K562 (cell line): ENCODE measurements around the gene METTL22. TPM values are rescaled to one million over a fixed set of nuclear protein-coding genes. Genes with fewer than 3 reads are reported as not detected.
A peak's percentile ranks its signal among the peaks of the same experiment; 100 is the strongest.

Experiments used
- ATAC-seq: fragments of 200-7000 bp; cut with Tn5 transposase; 3 replicates; pipeline ENCODE4 v1.9.1; 2020; ENCODE audit warnings: moderate library complexity
- BruUV-seq: library from RNA; stranded (reverse); fragments of 400-500 nt; replicated peaks from 2 replicates; lab custom pipeline; 2021; lab: Mats Ljungman, UMichigan
- CTCF ChIA-PET: fragments of 300-600 bp; formaldehyde crosslinking; extraction: SDS; loops from one replicate; lab custom pipeline; 2021; ENCODE audit warnings: low intra/inter-chr PET ratio; lab: Yijun Ruan, JAX
- POLR2A ChIA-PET: fragments of 300-600, 350-650 bp; sonication (Branson Sonifier 250); formaldehyde crosslinking; extraction: SDS; loops from one replicate; lab custom pipeline; 2021; ENCODE audit warnings: antibody characterized with exemption, inconsistent platforms; lab: Yijun Ruan, JAX
- DNase-seq, 4 experiments: peaks; one replicate each; pipeline versions ENCODE4 v3.0.0 to v3.0.0-alpha.2; 2011 to 2018; ENCODE audit warnings: low spot score in 3 of 4, mixed read lengths in 3 of 4; ENCODE audit errors: extremely low read depth in 1 of 4
- FAIRE-seq: peaks from 2 replicates; lab custom pipeline; 2011; peaks lifted over from hg19 to GRCh38; lab: Jason Lieb, UNC
- H2AFZ ChIP-seq: 2 replicates; pipeline ENCODE4 v1.6.0; 2011; ENCODE audit warnings: low read depth, low read length, control low read depth, inconsistent platforms
- H3K27ac ChIP-seq: fragments of 200-600 bp; 3 replicates; pipeline ENCODE4 v1.8.0; 2011; ENCODE audit warnings: low read depth, mild to moderate bottlenecking, control low read depth, inconsistent platforms, low read length, moderate library complexity, mixed read lengths; ENCODE audit errors: extremely low read depth
- H3K27me3 ChIP-seq, 2 experiments: fragments of 300-600 bp in 1 of 2; 2 replicates in 1 of 2; 3 replicates in 1 of 2; pipeline versions ENCODE4 v1.6.0 to v1.8.0; 2011; ENCODE audit warnings: inconsistent platforms in 2 of 2, low read length in 2 of 2, mild to moderate bottlenecking in 1 of 2, mixed read lengths in 1 of 2, moderate library complexity in 1 of 2; ENCODE audit not compliant: control insufficient read depth in 2 of 2, insufficient read depth in 2 of 2
- H3K36me3 ChIP-seq: fragments of 300-600 bp; 3 replicates; pipeline ENCODE4 v1.8.0; 2011; ENCODE audit warnings: mild to moderate bottlenecking, low read length, inconsistent platforms; ENCODE audit not compliant: control insufficient read depth, insufficient read depth
- H3K4me1 ChIP-seq, 2 experiments: fragments of 200-600 bp in 1 of 2; replicated peaks in 1 of 2; 2 replicates in 1 of 2; 3 replicates in 1 of 2; pipeline versions ENCODE4 v1.5.1 to v1.8.0; 2011; ENCODE audit warnings: inconsistent platforms in 2 of 2, low read length in 2 of 2, mild to moderate bottlenecking in 1 of 2, mixed read lengths in 1 of 2, moderate library complexity in 1 of 2; ENCODE audit not compliant: control insufficient read depth in 2 of 2, insufficient read depth in 2 of 2
- H3K4me2 ChIP-seq: 2 replicates; pipeline ENCODE4 v1.6.1; 2011; ENCODE audit warnings: low read length, control low read depth, inconsistent platforms, mixed read lengths; ENCODE audit not compliant: insufficient read depth
- H3K4me3 ChIP-seq: fragments of 200-600 bp; sonication (generic), shearing (Covaris generic); 2 replicates; pipeline ENCODE4 v1.5.1; 2016; ENCODE audit warnings: control low read depth, inconsistent platforms
- H3K79me2 ChIP-seq: fragments of 200-600 bp; 3 replicates; pipeline ENCODE4 v1.8.0; 2011; ENCODE audit warnings: low read length, inconsistent platforms; ENCODE audit not compliant: control insufficient read depth, insufficient read depth
- H3K9ac ChIP-seq, 2 experiments: 2 replicates each; pipeline versions ENCODE4 v1.6.0 to v1.6.1; 2011; ENCODE audit warnings: low read depth in 2 of 2, low read length in 2 of 2, control low read depth in 1 of 2, inconsistent platforms in 1 of 2, mild to moderate bottlenecking in 1 of 2, mixed read lengths in 1 of 2; ENCODE audit not compliant: insufficient read depth in 1 of 2
- H3K9me1 ChIP-seq: one replicate; pipeline ENCODE4 v1.6.0; 2011; ENCODE audit warnings: inconsistent platforms, mild to moderate bottlenecking, low read length, moderate library complexity; ENCODE audit not compliant: control insufficient read depth, insufficient read depth
- H3K9me3 ChIP-seq: replicated peaks from 2 replicates; pipeline ENCODE4 v1.5.1; 2011; ENCODE audit warnings: low read depth, low read length, inconsistent platforms; ENCODE audit not compliant: control insufficient read depth, insufficient read depth
- H4K20me1 ChIP-seq: replicated peaks from 2 replicates; pipeline ENCODE4 v1.6.1; 2011; ENCODE audit warnings: low read length, inconsistent platforms, mixed read lengths; ENCODE audit not compliant: control insufficient read depth, insufficient read depth
- CBFA2T2 ChIP-seq: fragments of 450-650 bp; conservative IDR thresholded peaks from 2 replicates; pipeline ENCODE4 v1.6.1; 2017; ENCODE audit warnings: mild to moderate bottlenecking
- FOS ChIP-seq: IDR thresholded peaks from 3 replicates; pipeline ENCODE4 v1.6.1; 2011; ENCODE audit not compliant: insufficient read length; ENCODE audit errors: extremely low read depth
- LEF1 ChIP-seq: fragments of 450-650 bp; IDR thresholded peaks from 2 replicates; pipeline ENCODE4 v1.6.1; 2016; ENCODE audit warnings: mild to moderate bottlenecking
- PHB ChIP-seq: fragments of 250-450 bp; sonication (Bioruptor Pico); IDR thresholded peaks from 2 replicates; pipeline ENCODE4 v1.5.0; 2021
- RAD51 ChIP-seq: fragments of 450-650 bp; IDR thresholded peaks from 2 replicates; pipeline ENCODE4 v1.7.1; 2016; ENCODE audit warnings: low read depth, mild to moderate bottlenecking, borderline replicate concordance
- TOE1 ChIP-seq, 2 experiments: fragments of 450-650 bp in 1 of 2; sonication (generic) in 1 of 2; formaldehyde crosslinking in 1 of 2; IDR thresholded peaks; 2 replicates each; pipeline versions ENCODE4 v1.7.1 to v1.8.0; 2016 to 2022; ENCODE audit warnings: borderline replicate concordance in 2 of 2, mild to moderate bottlenecking in 2 of 2, antibody characterized with exemption in 1 of 2, inconsistent platforms in 1 of 2, low read depth in 1 of 2, missing genetic modification reagents in 1 of 2, moderate library complexity in 1 of 2
- ZBED1 ChIP-seq: IDR thresholded peaks from 2 replicates; pipeline ENCODE4 v1.6.1; 2014
- WGBS: fragments of 100-300 bp; shearing (Covaris generic); methylation state at CpG from one replicate; pipeline ENCODE4 v1.1.6; 2016; ENCODE audit warnings: low coverage, mixed read lengths; ENCODE audit not compliant: insufficient coverage; ENCODE audit errors: missing lambda C conversion rate; 5-methylcytosine and 5-hydroxymethylcytosine counted together
- in situ Hi-C: fragments of 300-500 bp; cut with MboI; formaldehyde crosslinking; loops from 4 replicates; pipeline ENCODE4 v1.15.0; 2018; ENCODE audit warnings: inconsistent platforms, mixed read lengths
- intact Hi-C: fragments of 100-400 bp; cut with micrococcal nuclease; formaldehyde crosslinking; loops from 2 replicates; pipeline ENCODE4 v1.14.2; 2022
- polyA plus RNA-seq, 8 experiments: library from polyadenylated mRNA; depleted of rRNA in 4 of 8; stranded (reverse) in 5 of 8; unstranded in 3 of 8; fragments of >200 nt; fragmentation: Nextera tagmentation in 2 of 8; fragmentation: Illumina TruSeq in 1 of 8; extraction: Ambion mirVana in 2 of 8; extraction: Trizol in 1 of 8; gene quantifications; 2 replicates each; pipeline versions ENCODE4 v1.2.1 to v1.2.3, GENCODE V29; 2011 to 2014; ENCODE audit warnings: inconsistent platforms in 1 of 8, missing spikeins in 1 of 8
- total RNA-seq, 7 experiments: library from RNA; depleted of rRNA in 6 of 7; stranded (reverse); fragments of >200 nt in 6 of 7; fragmentation: Illumina TruSeq in 2 of 7; extraction: Trizol in 2 of 7; gene quantifications; 2 replicates each; pipeline versions ENCODE4 v1.2.1 to v1.2.3, GENCODE V29; 2011 to 2021; ENCODE audit warnings: low replicate concordance in 1 of 7
- TF ChIP-seq, protein P1 (sequence below): sonication (generic); formaldehyde crosslinking; IDR thresholded peaks from 2 replicates; pipeline ENCODE4 v1.9.0; 2022; ENCODE audit warnings: mild to moderate bottlenecking, missing genetic modification reagents
- TF ChIP-seq, protein P2 (sequence below), 2 experiments: fragments of 450-650 bp; formaldehyde crosslinking in 1 of 2; IDR thresholded peaks; 2 replicates each; pipeline versions ENCODE4 v1.4.0 to v1.6.1; 2014 to 2020; ENCODE audit warnings: mild to moderate bottlenecking in 2 of 2, borderline replicate concordance in 1 of 2, low read depth in 1 of 2
- TF ChIP-seq, protein P3 (sequence below): fragments of 450-650 bp; IDR thresholded peaks from 2 replicates; pipeline ENCODE4 v1.7.1; 2018; ENCODE audit warnings: mild to moderate bottlenecking, low read depth; ENCODE audit not compliant: partially characterized antibody

Gene METTL22
- total and polyA plus RNA-seq, 9 of the 15 experiments (the other 6 are each of a cell fraction or from before 2014, with no cell fraction given), result 6.9 to 33.2 (median 18.5) TPM

DNA sequence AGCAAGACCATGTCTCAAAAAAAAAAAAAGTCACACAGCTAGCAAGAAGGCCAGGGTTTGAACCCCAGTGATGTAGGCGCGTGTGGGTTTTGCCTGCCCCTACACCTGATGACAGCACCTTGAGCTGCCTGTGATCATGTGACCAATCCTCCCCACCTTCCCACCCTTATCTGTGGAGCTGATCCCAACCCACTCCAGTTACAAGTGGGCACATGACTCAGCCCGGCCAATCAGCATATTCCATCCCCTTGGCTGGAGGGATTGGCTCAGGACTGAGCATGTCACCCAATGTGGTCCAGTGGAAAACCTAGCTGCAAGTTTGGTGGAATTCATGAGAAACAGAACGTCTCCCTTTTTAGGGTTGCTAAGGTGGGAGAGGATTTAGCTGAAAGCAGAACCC is 37.8 kb upstream of the METTL22 start:
- no peaks in the 10 kb centered on the region for H3K9me1 ChIP-seq
- no peaks in the 10 kb centered on the region; a peak in 1 of 5 replicates for H3K4me1 ChIP-seq
- ChIA-PET CTCF (no interaction called here), POLR2A (interaction anchor here (0.6 kb wide), 1 partner anchor 131 kb away, joined by 3 read pairs; no protein-coding TSS in a partner anchor)
- H3K27me3 ChIP-seq, result peaks cover 5 to 15% of the 10 kb centered on the region in 2 experiments; a peak in 4 of 5 replicates
- H3K79me2 ChIP-seq, result no peaks in the 10 kb centered on the region
- no TSS peak for BruUV-seq
- H3K4me3 ChIP-seq, result no peak overlapping the region
- H3K9ac ChIP-seq, result no peak overlapping the region
- ATAC-seq, result peak; percentile 82
- no peaks in the 10 kb centered on the region for H4K20me1 ChIP-seq
- in situ Hi-C loops, result no loop called here
- H3K9me3 ChIP-seq, result 0 out of 2 replicates have a peak, but pooled peaks cover 2% of the 10 kb centered on the region
- H3K27ac ChIP-seq, result no peak overlapping the region
- 3% methylated on average over 3 of the region's 4 CpGs for WGBS
- no peak overlapping the region for H2AFZ ChIP-seq
- intact Hi-C loops, result no loop called here
- no peaks in the 10 kb centered on the region for H3K36me3 ChIP-seq
- H3K4me2 ChIP-seq, result no peak overlapping the region
- DNase-seq, result peak; percentile 16 to 55 (median 46)
- FAIRE-seq, result no peak
- TF ChIP-seq PHB (CRISPR knock-in tag) (no peak), ZBED1 (no peak), TOE1 (IDR thresholded peaks at IDR 0.05; ENCODE audit: borderline replicate concordance) (peak; percentile 49; the same call in 1 of the 2 replicates), TOE1 (CRISPR knock-in tag; IDR thresholded peaks at IDR 0.05; ENCODE audit: borderline replicate concordance, low read depth) (no peak), LEF1 (no peak), RAD51 (peak; percentile 85), FOS (peak; percentile 8), CBFA2T2 (peak; percentile 34; the same call in 1 of the 2 replicates)
- TF ChIP-seq, protein P1, sequence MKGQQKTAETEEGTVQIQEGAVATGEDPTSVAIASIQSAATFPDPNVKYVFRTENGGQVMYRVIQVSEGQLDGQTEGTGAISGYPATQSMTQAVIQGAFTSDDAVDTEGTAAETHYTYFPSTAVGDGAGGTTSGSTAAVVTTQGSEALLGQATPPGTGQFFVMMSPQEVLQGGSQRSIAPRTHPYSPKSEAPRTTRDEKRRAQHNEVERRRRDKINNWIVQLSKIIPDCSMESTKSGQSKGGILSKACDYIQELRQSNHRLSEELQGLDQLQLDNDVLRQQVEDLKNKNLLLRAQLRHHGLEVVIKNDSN, result peak; percentile 86
- TF ChIP-seq, protein P2, sequence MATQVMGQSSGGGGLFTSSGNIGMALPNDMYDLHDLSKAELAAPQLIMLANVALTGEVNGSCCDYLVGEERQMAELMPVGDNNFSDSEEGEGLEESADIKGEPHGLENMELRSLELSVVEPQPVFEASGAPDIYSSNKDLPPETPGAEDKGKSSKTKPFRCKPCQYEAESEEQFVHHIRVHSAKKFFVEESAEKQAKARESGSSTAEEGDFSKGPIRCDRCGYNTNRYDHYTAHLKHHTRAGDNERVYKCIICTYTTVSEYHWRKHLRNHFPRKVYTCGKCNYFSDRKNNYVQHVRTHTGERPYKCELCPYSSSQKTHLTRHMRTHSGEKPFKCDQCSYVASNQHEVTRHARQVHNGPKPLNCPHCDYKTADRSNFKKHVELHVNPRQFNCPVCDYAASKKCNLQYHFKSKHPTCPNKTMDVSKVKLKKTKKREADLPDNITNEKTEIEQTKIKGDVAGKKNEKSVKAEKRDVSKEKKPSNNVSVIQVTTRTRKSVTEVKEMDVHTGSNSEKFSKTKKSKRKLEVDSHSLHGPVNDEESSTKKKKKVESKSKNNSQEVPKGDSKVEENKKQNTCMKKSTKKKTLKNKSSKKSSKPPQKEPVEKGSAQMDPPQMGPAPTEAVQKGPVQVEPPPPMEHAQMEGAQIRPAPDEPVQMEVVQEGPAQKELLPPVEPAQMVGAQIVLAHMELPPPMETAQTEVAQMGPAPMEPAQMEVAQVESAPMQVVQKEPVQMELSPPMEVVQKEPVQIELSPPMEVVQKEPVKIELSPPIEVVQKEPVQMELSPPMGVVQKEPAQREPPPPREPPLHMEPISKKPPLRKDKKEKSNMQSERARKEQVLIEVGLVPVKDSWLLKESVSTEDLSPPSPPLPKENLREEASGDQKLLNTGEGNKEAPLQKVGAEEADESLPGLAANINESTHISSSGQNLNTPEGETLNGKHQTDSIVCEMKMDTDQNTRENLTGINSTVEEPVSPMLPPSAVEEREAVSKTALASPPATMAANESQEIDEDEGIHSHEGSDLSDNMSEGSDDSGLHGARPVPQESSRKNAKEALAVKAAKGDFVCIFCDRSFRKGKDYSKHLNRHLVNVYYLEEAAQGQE (IDR thresholded peaks at IDR 0.05; ENCODE audit: borderline replicate concordance), result peak; percentile 18; the same call in 1 of the 2 replicates
- TF ChIP-seq, protein P2 (CRISPR knock-in tag; IDR thresholded peaks at IDR 0.05; ENCODE audit: low read depth), result no peak
- TF ChIP-seq, protein P3, sequence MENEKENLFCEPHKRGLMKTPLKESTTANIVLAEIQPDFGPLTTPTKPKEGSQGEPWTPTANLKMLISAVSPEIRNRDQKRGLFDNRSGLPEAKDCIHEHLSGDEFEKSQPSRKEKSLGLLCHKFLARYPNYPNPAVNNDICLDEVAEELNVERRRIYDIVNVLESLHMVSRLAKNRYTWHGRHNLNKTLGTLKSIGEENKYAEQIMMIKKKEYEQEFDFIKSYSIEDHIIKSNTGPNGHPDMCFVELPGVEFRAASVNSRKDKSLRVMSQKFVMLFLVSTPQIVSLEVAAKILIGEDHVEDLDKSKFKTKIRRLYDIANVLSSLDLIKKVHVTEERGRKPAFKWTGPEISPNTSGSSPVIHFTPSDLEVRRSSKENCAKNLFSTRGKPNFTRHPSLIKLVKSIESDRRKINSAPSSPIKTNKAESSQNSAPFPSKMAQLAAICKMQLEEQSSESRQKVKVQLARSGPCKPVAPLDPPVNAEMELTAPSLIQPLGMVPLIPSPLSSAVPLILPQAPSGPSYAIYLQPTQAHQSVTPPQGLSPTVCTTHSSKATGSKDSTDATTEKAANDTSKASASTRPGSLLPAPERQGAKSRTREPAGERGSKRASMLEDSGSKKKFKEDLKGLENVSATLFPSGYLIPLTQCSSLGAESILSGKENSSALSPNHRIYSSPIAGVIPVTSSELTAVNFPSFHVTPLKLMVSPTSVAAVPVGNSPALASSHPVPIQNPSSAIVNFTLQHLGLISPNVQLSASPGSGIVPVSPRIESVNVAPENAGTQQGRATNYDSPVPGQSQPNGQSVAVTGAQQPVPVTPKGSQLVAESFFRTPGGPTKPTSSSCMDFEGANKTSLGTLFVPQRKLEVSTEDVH, result no peak
